Measurements from ENCODE around the gene CXCR5. TPM values are rescaled to one million over a fixed set of nuclear protein-coding genes. Genes with fewer than 3 reads are reported as not detected.

Gene CXCR5
- total RNA-seq, 2 donors from 2014 or later = 0.05 to 0.19 TPM

DNA sequence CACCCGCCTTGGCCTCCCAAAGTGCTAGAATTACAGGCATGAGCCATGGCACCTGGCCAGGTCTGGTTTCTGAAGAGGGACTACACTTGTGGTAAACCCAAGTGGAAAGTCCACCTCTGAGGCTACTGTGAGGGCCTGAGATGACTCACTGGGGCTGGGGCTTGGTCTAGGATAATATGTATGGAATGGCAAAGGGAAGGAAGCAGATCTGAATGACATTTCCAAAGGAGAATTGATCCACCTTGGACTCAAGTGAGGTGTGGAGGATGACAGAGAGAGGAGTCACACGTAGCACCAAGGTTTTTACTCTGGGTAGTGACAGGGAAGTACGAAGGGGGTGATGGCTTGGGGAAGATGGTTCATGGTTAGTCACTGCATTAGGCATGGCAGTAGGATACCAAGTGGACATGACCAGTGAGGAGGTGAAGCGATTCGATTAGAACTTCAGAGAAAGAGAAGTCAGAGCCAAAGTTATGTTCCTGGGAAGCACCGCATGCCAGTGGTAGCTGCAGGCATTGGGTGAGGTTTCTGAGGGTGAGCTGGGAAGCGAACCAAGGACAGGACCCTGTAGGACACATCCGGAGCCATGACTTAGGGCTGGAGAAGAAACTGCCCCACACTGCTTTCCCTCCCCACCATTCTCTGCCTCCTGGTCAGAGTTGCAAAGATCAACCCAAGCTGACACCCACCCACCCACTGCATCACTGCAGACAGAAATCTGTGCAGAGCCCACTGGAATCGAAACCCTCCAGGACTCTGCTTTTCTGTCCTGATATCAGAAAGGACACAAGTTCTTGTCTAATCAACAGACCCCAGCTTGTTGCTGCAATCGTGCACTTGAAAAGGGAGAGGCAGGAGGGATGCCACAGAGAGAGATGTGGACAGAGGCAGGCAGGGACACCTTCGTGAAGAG lies 55.1 kb downstream of the CXCR5 start:
- H3K27ac ChIP-seq = no peak overlapping the region
- H3K4me3 ChIP-seq = no peak overlapping the region
- intact Hi-C loops (cut with DNase I) = no loop called here
- no peaks in the 10 kb centered on the region for H3K4me1 ChIP-seq
- H3K9me3 ChIP-seq = no peaks in the 10 kb centered on the region
- TF ChIP-seq, protein P1, sequence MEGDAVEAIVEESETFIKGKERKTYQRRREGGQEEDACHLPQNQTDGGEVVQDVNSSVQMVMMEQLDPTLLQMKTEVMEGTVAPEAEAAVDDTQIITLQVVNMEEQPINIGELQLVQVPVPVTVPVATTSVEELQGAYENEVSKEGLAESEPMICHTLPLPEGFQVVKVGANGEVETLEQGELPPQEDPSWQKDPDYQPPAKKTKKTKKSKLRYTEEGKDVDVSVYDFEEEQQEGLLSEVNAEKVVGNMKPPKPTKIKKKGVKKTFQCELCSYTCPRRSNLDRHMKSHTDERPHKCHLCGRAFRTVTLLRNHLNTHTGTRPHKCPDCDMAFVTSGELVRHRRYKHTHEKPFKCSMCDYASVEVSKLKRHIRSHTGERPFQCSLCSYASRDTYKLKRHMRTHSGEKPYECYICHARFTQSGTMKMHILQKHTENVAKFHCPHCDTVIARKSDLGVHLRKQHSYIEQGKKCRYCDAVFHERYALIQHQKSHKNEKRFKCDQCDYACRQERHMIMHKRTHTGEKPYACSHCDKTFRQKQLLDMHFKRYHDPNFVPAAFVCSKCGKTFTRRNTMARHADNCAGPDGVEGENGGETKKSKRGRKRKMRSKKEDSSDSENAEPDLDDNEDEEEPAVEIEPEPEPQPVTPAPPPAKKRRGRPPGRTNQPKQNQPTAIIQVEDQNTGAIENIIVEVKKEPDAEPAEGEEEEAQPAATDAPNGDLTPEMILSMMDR (IDR thresholded peaks at IDR 0.05) = no peak
- H3K9ac ChIP-seq (ENCODE audit: low read depth in 2 of 2, low read length in 2 of 2) = no peak overlapping the region
- no peaks in the 10 kb centered on the region for H3K27me3 ChIP-seq
- H3K36me3 ChIP-seq = no peaks in the 10 kb centered on the region
- no peak for DNase-seq

DNA sequence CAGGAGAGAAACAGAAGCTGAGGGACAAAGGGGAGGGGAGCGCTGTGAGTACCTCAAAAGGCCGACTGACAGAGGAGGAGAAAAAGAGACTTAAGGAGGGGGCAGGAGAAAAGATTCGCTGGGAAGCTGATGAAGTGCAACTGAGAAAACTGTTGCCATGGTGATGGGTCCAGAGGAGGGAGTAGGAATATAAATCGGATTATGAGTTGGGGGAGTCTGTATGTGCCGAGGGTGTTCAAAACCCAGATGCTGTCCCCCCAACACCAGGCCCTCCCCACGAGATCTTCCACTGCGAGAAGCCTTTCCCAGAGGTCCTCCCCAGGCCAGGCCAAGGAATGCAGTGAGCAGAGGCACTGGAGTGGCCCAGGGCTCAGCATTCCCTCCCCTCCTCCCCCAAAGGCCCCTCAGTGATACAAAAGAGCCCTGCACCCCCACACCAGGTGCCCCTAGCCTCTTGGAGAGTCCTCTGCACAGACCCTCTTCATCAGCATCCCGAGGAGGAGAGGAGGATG lies 55.8 kb downstream of the CXCR5 start:
- DNase-seq = no peak
- Histone ChIP-seq H3K4me3 (no peak overlapping the region), H3K4me1 (no peaks in the 10 kb centered on the region), H3K27ac (no peak overlapping the region), H3K27me3 (no peaks in the 10 kb centered on the region), H3K9ac (ENCODE audit: low read depth in 2 of 2, low read length in 2 of 2) (no peak overlapping the region), H3K9me3 (no peaks in the 10 kb centered on the region), H3K36me3 (no peaks in the 10 kb centered on the region)
- TF ChIP-seq, protein P1 (IDR thresholded peaks at IDR 0.05) = no peak
- intact Hi-C loops (cut with DNase I) = no loop called here

DNA sequence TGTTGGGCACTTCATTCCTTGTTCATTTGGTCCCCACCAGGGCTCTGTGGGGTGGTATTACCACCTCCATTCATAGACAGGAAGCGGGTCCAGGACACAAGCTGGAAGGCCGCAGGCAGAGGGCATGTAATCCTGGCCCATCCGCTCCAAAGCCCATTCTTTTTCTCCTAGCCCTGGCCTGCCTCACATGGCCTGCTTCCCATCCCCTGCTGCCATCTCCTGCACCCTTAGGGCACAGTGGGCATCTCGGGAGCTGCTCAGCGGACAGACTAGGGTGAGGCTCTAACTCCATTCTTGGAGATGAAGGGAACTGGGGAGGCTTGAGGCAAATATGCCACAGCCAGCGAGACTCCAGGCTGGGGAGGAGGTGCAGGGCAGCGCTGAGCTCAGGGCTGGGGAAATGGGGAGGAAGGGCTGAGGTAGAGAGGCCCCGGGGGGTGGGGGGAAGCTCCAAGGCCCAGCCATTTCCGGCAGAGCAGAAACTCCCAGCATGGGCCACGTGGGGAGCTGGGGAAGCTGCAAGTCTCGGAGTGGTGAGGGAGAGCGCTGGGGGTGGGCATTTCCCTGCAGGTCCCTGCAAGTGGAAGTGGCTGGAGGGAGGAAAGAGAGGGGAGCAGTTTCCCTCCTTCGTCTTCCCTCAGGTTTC lies 56.4 kb downstream of the CXCR5 start:
- Histone ChIP-seq H3K9ac (ENCODE audit: low read depth in 2 of 2, low read length in 2 of 2) (no peak overlapping the region), H3K4me1 (no peaks in the 10 kb centered on the region), H3K4me3 (no peak overlapping the region), H3K27me3 (no peaks in the 10 kb centered on the region), H3K36me3 (no peaks in the 10 kb centered on the region), H3K27ac (no peak overlapping the region), H3K9me3 (no peaks in the 10 kb centered on the region)
- TF ChIP-seq, protein P1 (IDR thresholded peaks at IDR 0.05) = no peak
- intact Hi-C loops (cut with DNase I) = no loop called here
- no peak for DNase-seq

DNA sequence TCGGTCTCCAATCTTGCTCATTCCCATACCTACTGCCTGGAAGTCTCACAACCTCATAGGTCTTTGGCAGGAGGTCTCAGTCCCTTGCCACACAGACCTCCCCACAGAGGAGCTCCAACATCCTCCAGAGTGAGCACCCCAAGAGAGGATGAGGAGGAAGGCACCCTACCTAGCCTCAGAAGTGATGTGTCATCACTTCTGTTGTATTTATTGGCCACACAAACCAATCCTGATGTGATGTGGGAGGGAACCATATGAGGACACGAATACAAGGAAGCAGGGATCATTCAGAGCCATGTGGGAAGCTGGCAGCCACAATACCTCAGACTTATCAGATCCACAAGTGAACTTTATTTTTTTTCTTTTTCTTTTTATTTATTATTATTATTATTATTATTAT lies 63.4 kb downstream of the CXCR5 start:
- H3K4me3 ChIP-seq = no peak overlapping the region
- no peak overlapping the region for H3K9ac ChIP-seq (ENCODE audit: low read depth in 2 of 2, low read length in 2 of 2)
- intact Hi-C loops (cut with DNase I) = no loop called here
- no peaks in the 10 kb centered on the region for H3K36me3 ChIP-seq
- no peak for DNase-seq
- H3K27ac ChIP-seq = no peak overlapping the region
- H3K27me3 ChIP-seq = no peaks in the 10 kb centered on the region
- TF ChIP-seq, protein P1 (IDR thresholded peaks at IDR 0.05) = no peak
- H3K9me3 ChIP-seq = no peaks in the 10 kb centered on the region
- H3K4me1 ChIP-seq = no peaks in the 10 kb centered on the region

Small RNA genes within 50 kb of the gene (microRNA-seq; reads per million reads assigned to microRNA genes)
- gene MIR4492 = not detected

Other genes starting within 250 kb of the CXCR5 start
- 1 to 10 TPM; 2.4 to 2.8 TPM for gene TREH, start 204.2 kb upstream of the CXCR5 start, total RNA-seq
- 100 to 1,000 TPM in 1 of 2 donors, 10 to 100 TPM in 1; 79.0 to 108 TPM for gene DDX6, start 92.7 kb upstream of the CXCR5 start, total RNA-seq
- 10 to 100 TPM; 31.4 to 37.4 TPM for gene BCL9L, start 42.0 kb downstream of the CXCR5 start, total RNA-seq
- not detected for gene UPK2, start 72.4 kb downstream of the CXCR5 start, total RNA-seq
- gene FOXR1, start 87.9 kb downstream of the CXCR5 start, total RNA-seq = not detected
- 10 to 100 TPM; 11.9 to 19.0 TPM for gene CENATAC, start 114.2 kb downstream of the CXCR5 start, total RNA-seq
- 100 to 1,000 TPM; 710 to 758 TPM for gene RPS25, start 134.5 kb downstream of the CXCR5 start, total RNA-seq
- gene TRAPPC4, start 134.9 kb downstream of the CXCR5 start, total RNA-seq = 10 to 100 TPM; 72.6 to 73.2 TPM
- gene SLC37A4, start 147.0 kb downstream of the CXCR5 start, total RNA-seq = 10 to 100 TPM; 48.9 to 56.4 TPM
- gene HYOU1, start 173.3 kb downstream of the CXCR5 start, total RNA-seq = 100 to 1,000 TPM; 120 to 273 TPM
- 10 to 100 TPM; 23.0 to 24.1 TPM for gene VPS11, start 183.9 kb downstream of the CXCR5 start, total RNA-seq
- 10 to 100 TPM; 18.7 to 50.5 TPM for gene HMBS, start 201.0 kb downstream of the CXCR5 start, total RNA-seq
- gene DPAGT1, start 218.0 kb downstream of the CXCR5 start, total RNA-seq = 100 to 1,000 TPM in 1 of 2 donors, 10 to 100 TPM in 1; 39.4 to 104 TPM
- gene C2CD2L, start 223.5 kb downstream of the CXCR5 start, total RNA-seq = 10 to 100 TPM; 20.6 to 27.9 TPM
- gene HINFP, start 237.7 kb downstream of the CXCR5 start, total RNA-seq = 10 to 100 TPM; 31.9 to 33.3 TPM

Data from colonic mucosa (tissue), 4 donors.